ENCODE data around the gene NAA25. TPM values are rescaled to one million over a fixed set of nuclear protein-coding genes. Genes with fewer than 3 reads are reported as not detected.

Gene NAA25
- total and polyA plus RNA-seq, 3 donors from 2014 or later: 15.2 to 31.8 (median 28.2) TPM

- Histone ChIP-seq H3K9me3 (no peaks in the 10 kb centered on the region), H3K36me3 (ENCODE audit: low read depth, missing control alignments) (no peaks in the 10 kb centered on the region), H3K27ac (no peak overlapping the region), H3K4me1 (no peaks in the 10 kb centered on the region), H3K27me3 (no peaks in the 10 kb centered on the region), H3K4me3 (no peak overlapping the region)
- intact Hi-C loops (cut with DNase I; ENCODE audit: low total_unique reads): no loop called here
- DNase-seq: peak; percentile 3
- WGBS, 2 donors: 94 to 96% methylated on average over 5 of the region's 5 CpGs
- TF ChIP-seq CTCF (IDR thresholded peaks at IDR 0.05) (no peak), POLR2A (IDR thresholded peaks at IDR 0.05) (no peak)
These were observed 41.0 kb upstream of the NAA25 start for GRCh38 chr12:112149596-112149995.

- Histone ChIP-seq H3K27ac (no peak overlapping the region), H3K9me3 (no peaks in the 10 kb centered on the region), H3K4me3 (no peak overlapping the region), H3K4me1 (no peaks in the 10 kb centered on the region), H3K36me3 (ENCODE audit: low read depth, missing control alignments) (no peaks in the 10 kb centered on the region), H3K27me3 (no peaks in the 10 kb centered on the region)
- WGBS, 2 donors: 79 to 95% methylated on average over 1 to 3 of the region's 3 CpGs
- intact Hi-C loops (cut with DNase I; ENCODE audit: low total_unique reads): no loop called here
- no peak for DNase-seq
- TF ChIP-seq POLR2A (IDR thresholded peaks at IDR 0.05) (no peak), CTCF (IDR thresholded peaks at IDR 0.05) (no peak)
These were observed 39.5 kb upstream of the NAA25 start for GRCh38 chr12:112148031-112148513.

GRCh38 chr12:112146123-112146522, 37.5 kb upstream of the NAA25 start:
- Histone ChIP-seq H3K4me3 (no peak overlapping the region), H3K27me3 (no peaks in the 10 kb centered on the region), H3K9me3 (no peaks in the 10 kb centered on the region), H3K27ac (no peak overlapping the region), H3K36me3 (ENCODE audit: low read depth, missing control alignments) (no peaks in the 10 kb centered on the region), H3K4me1 (no peaks in the 10 kb centered on the region)
- intact Hi-C loops (cut with DNase I; ENCODE audit: low total_unique reads): no loop called here
- TF ChIP-seq CTCF (IDR thresholded peaks at IDR 0.05): no peak
- no peak for TF ChIP-seq POLR2A (IDR thresholded peaks at IDR 0.05)
- no peak for DNase-seq
- 93 to 100% methylated on average over 1 of the region's 1 CpG for WGBS, 2 donors

GRCh38 chr12:112140728-112141127, 32.1 kb upstream of the NAA25 start:
- H3K36me3 ChIP-seq (ENCODE audit: low read depth, missing control alignments): no peaks in the 10 kb centered on the region
- no peak for TF ChIP-seq CTCF (IDR thresholded peaks at IDR 0.05)
- 68 to 80% methylated on average over 4 to 5 of the region's 5 CpGs for WGBS, 2 donors
- no peak for DNase-seq
- no peak overlapping the region for H3K27ac ChIP-seq
- H3K27me3 ChIP-seq: no peaks in the 10 kb centered on the region
- H3K4me1 ChIP-seq: no peaks in the 10 kb centered on the region
- no peak overlapping the region for H3K4me3 ChIP-seq
- no peaks in the 10 kb centered on the region for H3K9me3 ChIP-seq
- intact Hi-C loops (cut with DNase I; ENCODE audit: low total_unique reads): no loop called here

- H3K4me1 ChIP-seq: no peaks in the 10 kb centered on the region
- intact Hi-C loops (cut with DNase I; ENCODE audit: low total_unique reads): no loop called here
- 87 to 93% methylated on average over 3 of the region's 3 CpGs for WGBS, 2 donors
- H3K36me3 ChIP-seq (ENCODE audit: low read depth, missing control alignments): no peaks in the 10 kb centered on the region
- H3K27ac ChIP-seq: no peak overlapping the region
- no peak overlapping the region for H3K4me3 ChIP-seq
- H3K9me3 ChIP-seq: no peaks in the 10 kb centered on the region
- no peaks in the 10 kb centered on the region for H3K27me3 ChIP-seq
- DNase-seq: no peak
- TF ChIP-seq POLR2A (IDR thresholded peaks at IDR 0.05) (no peak), CTCF (IDR thresholded peaks at IDR 0.05) (no peak)
These were observed 26.1 kb upstream of the NAA25 start for GRCh38 chr12:112134731-112135130.
